ENCODE data around the gene ZNG1F. TPM values are rescaled to one million over a fixed set of nuclear protein-coding genes. Genes with fewer than 3 reads are reported as not detected.
"Not testable (repeated sequence)": the region's sequence is repeated elsewhere in the genome, so short reads cannot be mapped to it uniquely, and the experiment has no call there.

The ZNG1F gene
- total RNA-seq, 2 experiments from 2014 or later: 5.8 to 8.9 TPM

DNA sequence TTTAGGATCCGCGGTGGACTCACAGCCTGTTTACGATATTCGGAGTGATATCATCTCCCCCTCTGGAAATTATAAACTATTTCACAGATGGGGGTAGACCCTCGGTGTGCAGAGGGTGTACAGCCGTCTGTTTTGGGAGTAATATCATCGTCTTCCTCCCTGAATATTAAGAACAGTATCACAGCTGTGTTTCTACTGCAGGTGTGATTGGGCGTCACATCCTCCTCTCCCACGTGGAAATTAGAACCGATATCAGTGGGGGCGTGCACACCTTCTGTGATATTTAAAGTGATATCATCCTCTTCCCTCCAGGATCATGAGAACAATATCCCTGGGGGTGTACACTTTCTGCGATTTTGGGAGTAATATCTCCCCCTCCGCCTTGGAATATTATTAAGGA is 79.9 kb downstream of the ZNG1F start:
- H3K4me1 Mint-ChIP-seq (ENCODE audit: low read depth); H3K27me3 Mint-ChIP-seq; H3K4me1 ChIP-seq (ENCODE audit: insufficient read depth, low read length); H3K27ac Mint-ChIP-seq; H3K27ac ChIP-seq (ENCODE audit: low read depth in 1 of 2, low read length in 2 of 2); H3K4me3 Mint-ChIP-seq; POLR2A ChIA-PET; H3K9me3 ChIP-seq (ENCODE audit: control insufficient read depth in 1 of 2, insufficient read depth in 1 of 2, low read length in 2 of 2); H3K36me3 ChIP-seq (ENCODE audit: insufficient read depth, low read length); intact Hi-C loops (cut with DNase I, micrococcal nuclease); H3K27me3 ChIP-seq (ENCODE audit: control insufficient read depth in 1 of 2, insufficient read depth in 2 of 2, low read length in 2 of 2); CTCF ChIA-PET; H3K9me3 Mint-ChIP-seq; H3K4me3 ChIP-seq (ENCODE audit: low read length); H3K36me3 Mint-ChIP-seq (ENCODE audit: low read depth): not testable (repeated sequence)
- peak in 1 of 14 experiments; percentile 13 for DNase-seq
- peak; percentile 26 for ATAC-seq (ENCODE audit: poor library complexity)

DNA sequence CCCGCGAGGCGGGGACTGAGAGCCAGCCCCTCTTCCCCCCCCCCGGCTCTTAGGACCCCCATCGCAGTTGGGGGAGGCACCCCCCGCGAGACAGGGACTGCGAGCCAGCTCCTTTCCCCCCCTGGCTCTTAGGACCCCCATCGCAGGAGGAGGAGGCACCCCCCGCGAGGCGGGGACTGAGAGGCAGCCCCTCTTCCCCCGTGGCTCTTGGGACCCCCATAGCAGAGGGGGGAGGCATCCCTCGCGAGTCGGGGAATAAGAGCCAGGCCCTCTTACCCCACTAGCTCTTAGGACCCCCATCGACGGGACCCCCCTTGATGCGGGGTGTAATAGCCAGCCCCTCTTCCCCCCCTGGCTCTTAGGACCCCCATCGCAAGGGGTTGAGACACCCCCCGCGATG is 80.3 kb downstream of the ZNG1F start:
- DNase-seq; H3K9me3 ChIP-seq (ENCODE audit: control insufficient read depth in 1 of 2, insufficient read depth in 1 of 2, low read length in 2 of 2); CTCF ChIA-PET; H3K4me1 Mint-ChIP-seq (ENCODE audit: low read depth); H3K4me3 ChIP-seq (ENCODE audit: low read length); H3K4me3 Mint-ChIP-seq; intact Hi-C loops (cut with DNase I, micrococcal nuclease); H3K27me3 ChIP-seq (ENCODE audit: control insufficient read depth in 1 of 2, insufficient read depth in 2 of 2, low read length in 2 of 2); H3K27ac Mint-ChIP-seq; H3K27ac ChIP-seq (ENCODE audit: low read depth in 1 of 2, low read length in 2 of 2); ATAC-seq (ENCODE audit: poor library complexity); H3K36me3 Mint-ChIP-seq (ENCODE audit: low read depth); H3K9me3 Mint-ChIP-seq; H3K36me3 ChIP-seq (ENCODE audit: insufficient read depth, low read length); H3K27me3 Mint-ChIP-seq; H3K4me1 ChIP-seq (ENCODE audit: insufficient read depth, low read length); POLR2A ChIA-PET: not testable (repeated sequence)

DNA sequence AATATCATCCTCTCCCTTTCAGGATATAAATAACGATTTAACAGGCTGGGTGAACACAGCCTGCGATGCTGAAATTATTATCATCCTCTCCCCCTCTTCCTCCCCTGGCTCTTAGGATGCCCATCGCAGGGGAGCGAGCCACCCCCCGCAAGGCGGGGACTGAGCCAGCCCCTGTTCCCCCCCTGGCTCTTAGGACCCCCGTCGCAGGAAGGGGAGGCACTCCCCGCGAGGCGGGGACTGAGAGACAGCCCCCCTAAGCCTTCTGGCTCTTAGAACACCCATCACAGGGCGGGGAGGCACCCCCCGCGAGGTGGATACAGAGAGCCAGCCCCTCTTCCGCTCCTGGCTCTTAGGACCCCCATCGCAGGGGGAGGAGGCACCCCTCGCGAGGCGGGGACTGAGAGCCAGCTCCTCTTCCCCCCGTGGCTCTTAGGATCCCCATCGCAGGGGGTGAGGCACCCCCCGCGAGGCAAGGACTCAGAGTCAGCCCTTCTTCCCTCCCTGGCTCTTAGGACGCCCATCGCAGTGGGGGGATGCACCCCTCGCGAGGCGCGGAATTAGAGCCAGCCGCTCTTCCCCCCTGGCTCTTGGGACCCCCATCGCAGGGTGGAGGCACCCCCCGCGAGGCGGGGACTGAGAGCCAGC is 82.5 kb downstream of the ZNG1F start:
- H3K27ac ChIP-seq (ENCODE audit: low read depth in 1 of 2, low read length in 2 of 2); H3K4me3 ChIP-seq (ENCODE audit: low read length); H3K27me3 Mint-ChIP-seq; H3K9me3 ChIP-seq (ENCODE audit: control insufficient read depth in 1 of 2, insufficient read depth in 1 of 2, low read length in 2 of 2); H3K36me3 Mint-ChIP-seq (ENCODE audit: low read depth); DNase-seq; H3K27ac Mint-ChIP-seq; intact Hi-C loops (cut with DNase I, micrococcal nuclease); H3K9me3 Mint-ChIP-seq; H3K36me3 ChIP-seq (ENCODE audit: insufficient read depth, low read length); POLR2A ChIA-PET; H3K4me1 Mint-ChIP-seq (ENCODE audit: low read depth); ATAC-seq (ENCODE audit: poor library complexity); H3K27me3 ChIP-seq (ENCODE audit: control insufficient read depth in 1 of 2, insufficient read depth in 2 of 2, low read length in 2 of 2); H3K4me3 Mint-ChIP-seq; H3K4me1 ChIP-seq (ENCODE audit: insufficient read depth, low read length); CTCF ChIA-PET: not testable (repeated sequence)

DNA sequence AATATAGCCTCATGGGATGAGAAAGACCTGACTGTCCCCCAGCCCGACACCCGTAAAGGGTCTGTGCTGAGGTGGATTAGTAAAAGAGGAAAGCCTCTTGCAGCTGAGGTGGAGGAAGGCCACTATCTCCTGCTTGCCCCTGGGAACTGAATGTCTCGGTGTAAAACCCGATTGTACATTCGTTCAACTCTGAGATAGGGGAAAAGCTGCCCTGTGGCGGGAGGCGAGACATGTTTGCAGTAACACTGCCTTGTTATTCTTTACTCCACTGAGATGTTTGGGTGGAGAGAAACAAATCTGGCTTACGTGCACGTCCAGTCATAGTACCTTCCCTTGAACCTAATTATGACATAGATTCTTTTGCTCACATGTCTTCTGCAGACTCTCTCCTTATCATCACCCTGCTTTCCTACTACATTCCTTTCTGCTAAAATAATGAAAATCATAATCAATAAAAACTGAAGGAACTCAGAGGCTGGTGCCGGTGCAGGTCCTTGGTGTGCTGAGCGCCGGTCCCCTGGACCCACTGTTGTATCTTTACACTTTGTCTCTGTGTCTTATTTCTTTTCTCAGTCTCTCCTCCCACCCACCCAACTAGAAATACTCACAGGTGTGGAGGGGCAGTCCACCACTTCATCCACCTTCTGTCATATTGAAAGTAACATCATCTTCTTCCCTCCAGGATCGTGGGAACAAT is 83.4 kb downstream of the ZNG1F start:
- H3K27me3 ChIP-seq (ENCODE audit: control insufficient read depth in 1 of 2, insufficient read depth in 2 of 2, low read length in 2 of 2); H3K36me3 ChIP-seq (ENCODE audit: insufficient read depth, low read length); H3K27ac Mint-ChIP-seq; H3K4me3 ChIP-seq (ENCODE audit: low read length); H3K27me3 Mint-ChIP-seq; H3K4me1 Mint-ChIP-seq (ENCODE audit: low read depth); H3K27ac ChIP-seq (ENCODE audit: low read depth in 1 of 2, low read length in 2 of 2); H3K36me3 Mint-ChIP-seq (ENCODE audit: low read depth); CTCF ChIA-PET; H3K4me3 Mint-ChIP-seq; DNase-seq; H3K9me3 Mint-ChIP-seq; H3K4me1 ChIP-seq (ENCODE audit: insufficient read depth, low read length); ATAC-seq (ENCODE audit: poor library complexity); intact Hi-C loops (cut with DNase I, micrococcal nuclease); H3K9me3 ChIP-seq (ENCODE audit: control insufficient read depth in 1 of 2, insufficient read depth in 1 of 2, low read length in 2 of 2); POLR2A ChIA-PET: not testable (repeated sequence)

DNA sequence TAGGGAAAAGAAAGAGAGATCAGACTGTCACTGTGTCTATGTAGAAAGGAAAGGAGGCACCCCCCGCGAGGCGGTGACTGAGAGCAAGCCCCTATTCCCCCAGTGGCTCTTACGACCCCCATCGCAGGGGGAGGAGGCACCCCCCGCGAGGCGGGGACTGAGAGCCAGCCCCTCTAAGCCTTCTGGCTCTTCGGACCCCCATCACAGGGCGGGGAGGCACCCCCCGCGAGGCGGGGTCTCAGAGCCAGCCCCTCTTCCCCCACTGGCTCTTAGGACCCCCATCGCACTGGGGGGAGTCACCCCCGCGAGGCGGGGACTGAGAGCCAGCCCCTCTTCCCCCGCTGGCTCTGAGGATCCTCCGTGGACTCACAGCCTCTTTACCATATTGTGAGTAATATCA is 84.6 kb downstream of the ZNG1F start:
- H3K4me1 ChIP-seq (ENCODE audit: insufficient read depth, low read length); H3K27me3 Mint-ChIP-seq; CTCF ChIA-PET; H3K36me3 Mint-ChIP-seq (ENCODE audit: low read depth); H3K36me3 ChIP-seq (ENCODE audit: insufficient read depth, low read length); H3K4me3 Mint-ChIP-seq; ATAC-seq (ENCODE audit: poor library complexity); H3K4me1 Mint-ChIP-seq (ENCODE audit: low read depth); H3K9me3 Mint-ChIP-seq; intact Hi-C loops (cut with DNase I, micrococcal nuclease); H3K27ac ChIP-seq (ENCODE audit: low read depth in 1 of 2, low read length in 2 of 2); H3K27me3 ChIP-seq (ENCODE audit: control insufficient read depth in 1 of 2, insufficient read depth in 2 of 2, low read length in 2 of 2); H3K4me3 ChIP-seq (ENCODE audit: low read length); H3K27ac Mint-ChIP-seq; DNase-seq; POLR2A ChIA-PET; H3K9me3 ChIP-seq (ENCODE audit: control insufficient read depth in 1 of 2, insufficient read depth in 1 of 2, low read length in 2 of 2): not testable (repeated sequence)

DNA sequence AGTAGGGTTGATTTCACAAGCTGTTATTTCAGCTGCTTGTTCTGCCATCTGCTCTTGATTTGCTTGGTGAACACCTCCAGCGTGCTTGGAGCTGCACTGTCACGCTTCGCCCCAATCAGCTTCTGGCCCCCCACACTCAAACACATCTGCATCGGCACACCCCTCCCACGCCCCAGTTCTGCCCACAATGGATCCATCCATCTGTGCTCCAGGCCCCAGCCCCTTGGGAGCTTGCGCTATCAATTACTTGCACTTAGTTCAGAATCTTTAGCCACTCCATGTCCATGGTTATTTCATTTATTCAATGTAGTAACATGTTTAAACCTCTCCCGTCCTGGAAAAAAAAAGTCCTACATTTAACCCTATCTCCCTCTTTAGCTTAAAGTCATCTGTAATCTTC is 88.6 kb downstream of the ZNG1F start:
- H3K27me3 ChIP-seq (ENCODE audit: control insufficient read depth in 1 of 2, insufficient read depth in 2 of 2, low read length in 2 of 2); H3K36me3 ChIP-seq (ENCODE audit: insufficient read depth, low read length); H3K4me3 Mint-ChIP-seq; H3K9me3 ChIP-seq (ENCODE audit: control insufficient read depth in 1 of 2, insufficient read depth in 1 of 2, low read length in 2 of 2); ATAC-seq (ENCODE audit: poor library complexity); intact Hi-C loops (cut with DNase I, micrococcal nuclease); H3K27me3 Mint-ChIP-seq; H3K27ac ChIP-seq (ENCODE audit: low read depth in 1 of 2, low read length in 2 of 2); H3K4me3 ChIP-seq (ENCODE audit: low read length); H3K4me1 ChIP-seq (ENCODE audit: insufficient read depth, low read length); CTCF ChIA-PET; DNase-seq; POLR2A ChIA-PET; H3K36me3 Mint-ChIP-seq (ENCODE audit: low read depth); H3K9me3 Mint-ChIP-seq; H3K4me1 Mint-ChIP-seq (ENCODE audit: low read depth); H3K27ac Mint-ChIP-seq: not testable (repeated sequence)

DNA sequence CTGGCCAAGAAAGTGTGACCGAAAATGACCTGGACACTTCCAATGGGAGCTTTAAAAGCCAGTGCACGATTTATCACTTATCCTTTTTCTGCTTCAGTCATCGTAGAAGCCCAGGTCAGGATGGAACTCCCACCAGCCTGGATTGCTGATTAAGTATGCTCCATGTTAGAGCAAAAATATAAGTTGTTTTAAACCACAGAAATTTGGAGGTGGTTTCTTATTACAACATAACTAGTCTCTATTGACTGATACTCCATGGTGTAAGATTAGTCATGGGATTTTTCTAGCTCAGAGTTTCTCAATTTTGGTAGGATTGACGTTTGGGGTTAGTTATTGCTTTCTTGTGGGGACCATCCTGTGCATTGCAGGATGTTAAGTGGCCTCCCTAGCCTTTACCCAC is 90.4 kb downstream of the ZNG1F start:
- H3K4me1 ChIP-seq (ENCODE audit: insufficient read depth, low read length); H3K9me3 ChIP-seq (ENCODE audit: control insufficient read depth in 1 of 2, insufficient read depth in 1 of 2, low read length in 2 of 2); H3K27me3 Mint-ChIP-seq; H3K4me3 Mint-ChIP-seq; H3K9me3 Mint-ChIP-seq; H3K36me3 ChIP-seq (ENCODE audit: insufficient read depth, low read length); intact Hi-C loops (cut with DNase I, micrococcal nuclease); POLR2A ChIA-PET; H3K4me3 ChIP-seq (ENCODE audit: low read length); H3K4me1 Mint-ChIP-seq (ENCODE audit: low read depth); H3K27me3 ChIP-seq (ENCODE audit: control insufficient read depth in 1 of 2, insufficient read depth in 2 of 2, low read length in 2 of 2); DNase-seq; H3K36me3 Mint-ChIP-seq (ENCODE audit: low read depth); ATAC-seq (ENCODE audit: poor library complexity); CTCF ChIA-PET; H3K27ac Mint-ChIP-seq; H3K27ac ChIP-seq (ENCODE audit: low read depth in 1 of 2, low read length in 2 of 2): not testable (repeated sequence)

Measured in CD4-positive, alpha-beta T cell (primary cell).